ENCODE results near the gene TMEM203.

GRCh38 chr9:137247135-137247915 lies 41.9 kb upstream of the TMEM203 start:
- TF ChIP-seq CTCF (IDR thresholded peaks at IDR 0.05; ENCODE audit: low read depth, low read length) (no peak), POLR2A (IDR thresholded peaks at IDR 0.05; ENCODE audit: extremely low read depth, insufficient read length) (no peak)
